GM21723 (cell line): ENCODE measurements around the gene RALGPS1.
"Not testable (repeated sequence)": the region's sequence is repeated elsewhere in the genome, so short reads cannot be mapped to it uniquely, and the experiment has no call there.

Experiments used
- ATAC-seq: cut with Tn5 transposase; IDR thresholded peaks from one replicate; pipeline ENCODE4 v1.9.1; 2021; ENCODE audit warnings: mild to moderate bottlenecking, moderate library complexity; ENCODE audit not compliant: unreplicated experiment

The RALGPS1 gene

GRCh38 chr9:127132375-127132774, 217.8 kb downstream of the RALGPS1 start:
- ATAC-seq = no peak

GRCh38 chr9:127132921-127133647, 218.5 kb downstream of the RALGPS1 start:
- ATAC-seq = no peak

- ATAC-seq = no peak
These were observed 219.2 kb downstream of the RALGPS1 start for GRCh38 chr9:127133739-127134167.

- ATAC-seq = no peak
These were observed 220.6 kb downstream of the RALGPS1 start for GRCh38 chr9:127135056-127135745.

GRCh38 chr9:127136081-127136879, 221.7 kb downstream of the RALGPS1 start:
- ATAC-seq = no peak

GRCh38 chr9:127136880-127137639, 222.5 kb downstream of the RALGPS1 start:
- ATAC-seq = no peak

- ATAC-seq = no peak
These were observed 223.2 kb downstream of the RALGPS1 start for GRCh38 chr9:127137640-127138360.

- ATAC-seq = no peak
These were observed 223.9 kb downstream of the RALGPS1 start for GRCh38 chr9:127138444-127138843.

- no peak for ATAC-seq
These were observed 224.6 kb downstream of the RALGPS1 start for GRCh38 chr9:127139071-127139731.

GRCh38 chr9:127139775-127140174, 225.2 kb downstream of the RALGPS1 start:
- no peak for ATAC-seq

- no peak for ATAC-seq
These were observed 225.6 kb downstream of the RALGPS1 start for GRCh38 chr9:127140181-127140580.

GRCh38 chr9:127140842-127141675, 226.5 kb downstream of the RALGPS1 start:
- no peak for ATAC-seq

- ATAC-seq = no peak
These were observed 227.7 kb downstream of the RALGPS1 start for GRCh38 chr9:127142291-127142690.

- no peak for ATAC-seq
These were observed 228.4 kb downstream of the RALGPS1 start for GRCh38 chr9:127142931-127143464.

- no peak for ATAC-seq
These were observed 229.4 kb downstream of the RALGPS1 start for GRCh38 chr9:127143920-127144465.

- no peak for ATAC-seq
These were observed 230.3 kb downstream of the RALGPS1 start for GRCh38 chr9:127144670-127145445.

GRCh38 chr9:127146841-127147240, 232.3 kb downstream of the RALGPS1 start:
- not testable (repeated sequence) for ATAC-seq
